ENCODE data around the gene ATG10.

ATG10 gene

GRCh38 chr5:82295959-82296531 is 324.2 kb downstream of the ATG10 start:
- H2AFZ ChIP-seq = no peak overlapping the region
- TF ChIP-seq CTCF (IDR thresholded peaks at IDR 0.05) = no peak

GRCh38 chr5:82296929-82297328 is 325.1 kb downstream of the ATG10 start:
- H3K9ac ChIP-seq = no peak overlapping the region
- H3K27ac ChIP-seq = no peak overlapping the region
- no peaks in the 10 kb centered on the region for H3K79me2 ChIP-seq
- TF ChIP-seq CTCF (IDR thresholded peaks at IDR 0.05) = no peak
- no peak overlapping the region for H3K4me2 ChIP-seq (ENCODE audit: low read length)
- H3K9me3 ChIP-seq (ENCODE audit: control insufficient read depth, low read length) = no peaks in the 10 kb centered on the region
- no peaks in the 10 kb centered on the region for H3K36me3 ChIP-seq (ENCODE audit: control insufficient read depth, insufficient read depth, low read length)
- H2AFZ ChIP-seq = no peak overlapping the region
- H3K4me3 ChIP-seq (ENCODE audit: low read depth, low read length) = no peak overlapping the region
- H3K4me1 ChIP-seq = no peaks in the 10 kb centered on the region
- no peaks in the 10 kb centered on the region for H3K27me3 ChIP-seq (ENCODE audit: control insufficient read depth, insufficient read depth, low read length)

More at GRCh38 chr5:82295959-82296531, 324.2 kb downstream of the ATG10 start:
- Histone ChIP-seq H3K27ac (no peak overlapping the region), H3K27me3 (ENCODE audit: control insufficient read depth, insufficient read depth, low read length) (no peaks in the 10 kb centered on the region), H3K4me1 (no peaks in the 10 kb centered on the region), H3K9ac (no peak overlapping the region), H3K4me3 (ENCODE audit: low read depth, low read length) (no peak overlapping the region), H3K36me3 (ENCODE audit: control insufficient read depth, insufficient read depth, low read length) (no peaks in the 10 kb centered on the region), H3K79me2 (no peaks in the 10 kb centered on the region), H3K9me3 (ENCODE audit: control insufficient read depth, low read length) (no peaks in the 10 kb centered on the region), H3K4me2 (ENCODE audit: low read length) (no peak overlapping the region)

GRCh38 chr5:82297711-82298110 is 325.9 kb downstream of the ATG10 start:
- H3K4me2 ChIP-seq (ENCODE audit: low read length) = no peak overlapping the region
- TF ChIP-seq CTCF (IDR thresholded peaks at IDR 0.05) = no peak

GRCh38 chr5:82298668-82299067 is 326.8 kb downstream of the ATG10 start:
- H3K4me1 ChIP-seq = no peaks in the 10 kb centered on the region
- no peak overlapping the region for H3K4me2 ChIP-seq (ENCODE audit: low read length)
- no peak for TF ChIP-seq CTCF (IDR thresholded peaks at IDR 0.05)
- no peak overlapping the region for H2AFZ ChIP-seq
- H3K36me3 ChIP-seq (ENCODE audit: control insufficient read depth, insufficient read depth, low read length) = no peaks in the 10 kb centered on the region
- H3K79me2 ChIP-seq = no peaks in the 10 kb centered on the region
- H3K27ac ChIP-seq = no peak overlapping the region
- H3K4me3 ChIP-seq (ENCODE audit: low read depth, low read length) = no peak overlapping the region
- no peaks in the 10 kb centered on the region for H3K27me3 ChIP-seq (ENCODE audit: control insufficient read depth, insufficient read depth, low read length)
- H3K9ac ChIP-seq = no peak overlapping the region
- H3K9me3 ChIP-seq (ENCODE audit: control insufficient read depth, low read length) = no peaks in the 10 kb centered on the region

More at GRCh38 chr5:82297711-82298110, 325.9 kb downstream of the ATG10 start:
- Histone ChIP-seq H3K4me1 (no peaks in the 10 kb centered on the region), H3K4me3 (ENCODE audit: low read depth, low read length) (no peak overlapping the region), H2AFZ (no peak overlapping the region), H3K27me3 (ENCODE audit: control insufficient read depth, insufficient read depth, low read length) (no peaks in the 10 kb centered on the region), H3K79me2 (no peaks in the 10 kb centered on the region), H3K9me3 (ENCODE audit: control insufficient read depth, low read length) (no peaks in the 10 kb centered on the region), H3K27ac (no peak overlapping the region), H3K36me3 (ENCODE audit: control insufficient read depth, insufficient read depth, low read length) (no peaks in the 10 kb centered on the region), H3K9ac (no peak overlapping the region)

- H3K27ac ChIP-seq = no peak overlapping the region
- no peak overlapping the region for H3K4me2 ChIP-seq (ENCODE audit: low read length)
- no peaks in the 10 kb centered on the region for H3K27me3 ChIP-seq (ENCODE audit: control insufficient read depth, insufficient read depth, low read length)
Observed at GRCh38 chr5:82301190-82301589, 329.4 kb downstream of the ATG10 start.

More at GRCh38 chr5:82301190-82301589, 329.4 kb downstream of the ATG10 start:
- TF ChIP-seq CTCF (IDR thresholded peaks at IDR 0.05) = no peak
- Histone ChIP-seq H2AFZ (no peak overlapping the region), H3K36me3 (ENCODE audit: control insufficient read depth, insufficient read depth, low read length) (no peaks in the 10 kb centered on the region), H3K4me3 (ENCODE audit: low read depth, low read length) (no peak overlapping the region), H3K79me2 (no peaks in the 10 kb centered on the region), H3K9me3 (ENCODE audit: control insufficient read depth, low read length) (no peaks in the 10 kb centered on the region), H3K9ac (no peak overlapping the region), H3K4me1 (no peaks in the 10 kb centered on the region)
